ENCODE results near the gene ZNF592.
"Not testable (repeated sequence)": the region's sequence is repeated elsewhere in the genome, so short reads cannot be mapped to it uniquely, and the experiment has no call there.

ZNF592 gene

GRCh38 chr15:84832448-84833040 lies 84.2 kb downstream of the ZNF592 start:
- DNase-seq, result no peak

- DNase-seq, result no peak
Measured at GRCh38 chr15:84833447-84834228, 85.2 kb downstream of the ZNF592 start.

- no peak for DNase-seq
Measured at GRCh38 chr15:84834229-84834955, 86.0 kb downstream of the ZNF592 start.

- DNase-seq, result no peak
Measured at GRCh38 chr15:84834969-84835368, 86.6 kb downstream of the ZNF592 start.

GRCh38 chr15:84835661-84836337 lies 87.4 kb downstream of the ZNF592 start:
- no peak for DNase-seq

GRCh38 chr15:84836844-84837243 lies 88.5 kb downstream of the ZNF592 start:
- DNase-seq, result no peak

GRCh38 chr15:84839714-84840113 lies 91.3 kb downstream of the ZNF592 start:
- no peak for DNase-seq

- DNase-seq, result no peak
Measured at GRCh38 chr15:84840255-84840654, 91.9 kb downstream of the ZNF592 start.

GRCh38 chr15:84840741-84841429 lies 92.5 kb downstream of the ZNF592 start:
- DNase-seq, result peak; percentile 63

GRCh38 chr15:84842781-84843180 lies 94.4 kb downstream of the ZNF592 start:
- DNase-seq, result no peak

GRCh38 chr15:84844964-84845363 lies 96.6 kb downstream of the ZNF592 start:
- no peak for DNase-seq

- DNase-seq, result not testable (repeated sequence)
Measured at GRCh38 chr15:84845631-84846030, 97.2 kb downstream of the ZNF592 start.

- DNase-seq, result no peak
Measured at GRCh38 chr15:84846269-84846668, 97.9 kb downstream of the ZNF592 start.

GRCh38 chr15:84847382-84847781 lies 99.0 kb downstream of the ZNF592 start:
- no peak for DNase-seq

GRCh38 chr15:84852212-84852611 lies 103.8 kb downstream of the ZNF592 start:
- DNase-seq, result no peak

GRCh38 chr15:84855136-84855535 lies 106.7 kb downstream of the ZNF592 start:
- no peak for DNase-seq

GRCh38 chr15:84855765-84856164 lies 107.4 kb downstream of the ZNF592 start:
- DNase-seq, result no peak
